Activated T-helper 17 cell treated with anti-CD3 and anti-CD28 coated beads, Interleukin-2, amount 50 U/mL, for 72 hours (primary cell): ENCODE data around the gene MADD. TPM values are rescaled to one million over a fixed set of nuclear protein-coding genes. Genes with fewer than 3 reads are reported as not detected.
A peak's percentile ranks its signal among the peaks of the same experiment; 100 is the strongest.
"Not testable (repeated sequence)": the region's sequence is repeated elsewhere in the genome, so short reads cannot be mapped to it uniquely, and the experiment has no call there.

Source experiments
- ATAC-seq: fragments of 150-1000 bp; cut with Tn5 transposase; replicated peaks from 2 replicates; pipeline ENCODE4 v1.10.0; 2021; ENCODE audit warnings: mild to moderate bottlenecking, moderate library complexity
- H3K27ac Mint-ChIP-seq: one replicate; pipeline ENCODE4 v1.8.0; 2022; ENCODE audit warnings: mixed read lengths
- H3K27me3 Mint-ChIP-seq: one replicate; pipeline ENCODE4 v1.8.0; 2022; ENCODE audit warnings: mixed read lengths
- H3K36me3 Mint-ChIP-seq: one replicate; pipeline ENCODE4 v1.8.0; 2022; ENCODE audit warnings: low read depth, mild to moderate bottlenecking, mixed read lengths
- H3K4me1 Mint-ChIP-seq: one replicate; pipeline ENCODE4 v1.8.0; 2022; ENCODE audit warnings: mixed read lengths
- H3K4me3 Mint-ChIP-seq: one replicate; pipeline ENCODE4 v1.8.0; 2022; ENCODE audit warnings: mild to moderate bottlenecking, mixed read lengths
- H3K9me3 Mint-ChIP-seq: one replicate; pipeline ENCODE4 v1.8.0; 2022; ENCODE audit warnings: mixed read lengths
- total RNA-seq, 2 donors: library from RNA; stranded (reverse); gene quantifications; one replicate each; pipeline ENCODE4 v1.2.3, GENCODE V29; 2022

MADD gene
- total RNA-seq, 2 donors from 2014 or later: 60.1 to 112 TPM

GRCh38 chr11:47306484-47306844 is 36.5 kb downstream of the MADD start:
- H3K27me3 Mint-ChIP-seq: no peaks in the 10 kb centered on the region
- peaks cover 5% of the 10 kb centered on the region for H3K4me1 Mint-ChIP-seq
- H3K36me3 Mint-ChIP-seq: peaks cover 91% of the 10 kb centered on the region
- ATAC-seq: no peak
- H3K4me3 Mint-ChIP-seq: no peak overlapping the region
- H3K27ac Mint-ChIP-seq: no peak overlapping the region
- H3K9me3 Mint-ChIP-seq: peaks cover 7% of the 10 kb centered on the region

GRCh38 chr11:47308050-47308823 is 38.3 kb downstream of the MADD start:
- Mint-ChIP-seq H3K27me3 (no peaks in the 10 kb centered on the region), H3K9me3 (no peaks in the 10 kb centered on the region), H3K4me3 (no peak overlapping the region), H3K4me1 (no peaks in the 10 kb centered on the region), H3K27ac (no peak overlapping the region), H3K36me3 (peaks cover 91% of the 10 kb centered on the region)
- no peak for ATAC-seq

- no peak for ATAC-seq
- Mint-ChIP-seq H3K4me1 (peaks cover 9% of the 10 kb centered on the region), H3K36me3 (peaks cover 96% of the 10 kb centered on the region), H3K9me3 (no peaks in the 10 kb centered on the region), H3K27ac (no peak overlapping the region), H3K27me3 (no peaks in the 10 kb centered on the region), H3K4me3 (no peak overlapping the region)
These were observed 45.1 kb downstream of the MADD start for GRCh38 chr11:47314992-47315391.

GRCh38 chr11:47316501-47316900 is 46.6 kb downstream of the MADD start:
- H3K4me3 Mint-ChIP-seq: peak overlapping the region; percentile 28
- not testable (repeated sequence) for H3K27me3 Mint-ChIP-seq, H3K9me3 Mint-ChIP-seq, H3K4me1 Mint-ChIP-seq, ATAC-seq
- H3K27ac Mint-ChIP-seq: peak overlapping the region; percentile 49
- peaks cover 92% of the 10 kb centered on the region for H3K36me3 Mint-ChIP-seq

- Mint-ChIP-seq H3K27me3 (no peaks in the 10 kb centered on the region), H3K4me3 (peak overlapping the region; percentile 28)
These were observed 47.3 kb downstream of the MADD start for GRCh38 chr11:47317064-47317828.

GRCh38 chr11:47318166-47318565 is 48.2 kb downstream of the MADD start:
- no peak overlapping the region for H3K27ac Mint-ChIP-seq
- H3K36me3 Mint-ChIP-seq: peaks cover 84% of the 10 kb centered on the region
- ATAC-seq: no peak
- H3K4me1 Mint-ChIP-seq: peaks cover 9% of the 10 kb centered on the region
- no peak overlapping the region for H3K4me3 Mint-ChIP-seq
- no peaks in the 10 kb centered on the region for H3K27me3 Mint-ChIP-seq
- H3K9me3 Mint-ChIP-seq: no peaks in the 10 kb centered on the region

More at GRCh38 chr11:47317064-47317828, 47.3 kb downstream of the MADD start:
- peak; percentile 88 for ATAC-seq
- Mint-ChIP-seq H3K27ac (peak overlapping the region; percentile 49), H3K4me1 (peaks cover 9% of the 10 kb centered on the region), H3K9me3 (no peaks in the 10 kb centered on the region), H3K36me3 (peaks cover 92% of the 10 kb centered on the region)

GRCh38 chr11:47324520-47324919 is 54.6 kb downstream of the MADD start:
- Mint-ChIP-seq H3K4me3 (no peak overlapping the region), H3K36me3 (peaks cover 54% of the 10 kb centered on the region), H3K27me3 (no peaks in the 10 kb centered on the region), H3K9me3 (no peaks in the 10 kb centered on the region), H3K27ac (no peak overlapping the region), H3K4me1 (peaks cover 4% of the 10 kb centered on the region)
- no peak for ATAC-seq

- Mint-ChIP-seq H3K27me3 (no peaks in the 10 kb centered on the region), H3K9me3 (no peaks in the 10 kb centered on the region), H3K4me1 (peaks cover 4% of the 10 kb centered on the region), H3K36me3 (peaks cover 53% of the 10 kb centered on the region), H3K4me3 (no peak overlapping the region), H3K27ac (peak overlapping the region; percentile 42)
- no peak for ATAC-seq
These were observed 55.5 kb downstream of the MADD start for GRCh38 chr11:47325271-47326041.

GRCh38 chr11:47326198-47326597 is 56.3 kb downstream of the MADD start:
- H3K9me3 Mint-ChIP-seq: no peaks in the 10 kb centered on the region
- no peak for ATAC-seq
- peaks cover 45% of the 10 kb centered on the region for H3K36me3 Mint-ChIP-seq
- H3K4me1 Mint-ChIP-seq: peaks cover 4% of the 10 kb centered on the region
- no peak overlapping the region for H3K27ac Mint-ChIP-seq
- H3K4me3 Mint-ChIP-seq: no peak overlapping the region
- H3K27me3 Mint-ChIP-seq: no peaks in the 10 kb centered on the region

GRCh38 chr11:47327025-47327424 is 57.1 kb downstream of the MADD start:
- no peak for ATAC-seq
- peaks cover 4% of the 10 kb centered on the region for H3K4me1 Mint-ChIP-seq
- H3K9me3 Mint-ChIP-seq: no peaks in the 10 kb centered on the region
- H3K4me3 Mint-ChIP-seq: no peak overlapping the region
- no peak overlapping the region for H3K27ac Mint-ChIP-seq
- H3K27me3 Mint-ChIP-seq: no peaks in the 10 kb centered on the region
- peaks cover 37% of the 10 kb centered on the region for H3K36me3 Mint-ChIP-seq

GRCh38 chr11:47327949-47328348 is 58.0 kb downstream of the MADD start:
- Mint-ChIP-seq H3K27ac (peak overlapping the region; percentile 74), H3K36me3 (peaks cover 34% of the 10 kb centered on the region), H3K4me1 (peaks cover 4% of the 10 kb centered on the region), H3K9me3 (no peaks in the 10 kb centered on the region), H3K4me3 (no peak overlapping the region), H3K27me3 (no peaks in the 10 kb centered on the region)
- no peak for ATAC-seq

GRCh38 chr11:47328449-47329390 is 58.8 kb downstream of the MADD start:
- Mint-ChIP-seq H3K36me3 (peaks cover 34% of the 10 kb centered on the region), H3K27ac (peak overlapping the region; percentile 10), H3K4me1 (peaks cover 4% of the 10 kb centered on the region), H3K4me3 (no peak overlapping the region), H3K27me3 (no peaks in the 10 kb centered on the region), H3K9me3 (no peaks in the 10 kb centered on the region)
- no peak for ATAC-seq

- peak overlapping the region; percentile 10 for H3K27ac Mint-ChIP-seq
- H3K4me3 Mint-ChIP-seq: no peak overlapping the region
- no peaks in the 10 kb centered on the region for H3K9me3 Mint-ChIP-seq
- H3K4me1 Mint-ChIP-seq: peaks cover 4% of the 10 kb centered on the region
- H3K36me3 Mint-ChIP-seq: peaks cover 34% of the 10 kb centered on the region
- no peaks in the 10 kb centered on the region for H3K27me3 Mint-ChIP-seq
- ATAC-seq: no peak
These were observed 59.6 kb downstream of the MADD start for GRCh38 chr11:47329431-47329986.
